HG03135 (cell line): ENCODE results near the gene CYP27C1.
A peak's percentile ranks its signal among the peaks of the same experiment; 100 is the strongest.
"Not testable (repeated sequence)": the region's sequence is repeated elsewhere in the genome, so short reads cannot be mapped to it uniquely, and the experiment has no call there.

Source experiments
- ATAC-seq: cut with Tn5 transposase; IDR thresholded peaks from one replicate; pipeline ENCODE4 v1.9.1; 2021; ENCODE audit warnings: mild to moderate bottlenecking, moderate library complexity; ENCODE audit not compliant: unreplicated experiment

CYP27C1 gene

DNA sequence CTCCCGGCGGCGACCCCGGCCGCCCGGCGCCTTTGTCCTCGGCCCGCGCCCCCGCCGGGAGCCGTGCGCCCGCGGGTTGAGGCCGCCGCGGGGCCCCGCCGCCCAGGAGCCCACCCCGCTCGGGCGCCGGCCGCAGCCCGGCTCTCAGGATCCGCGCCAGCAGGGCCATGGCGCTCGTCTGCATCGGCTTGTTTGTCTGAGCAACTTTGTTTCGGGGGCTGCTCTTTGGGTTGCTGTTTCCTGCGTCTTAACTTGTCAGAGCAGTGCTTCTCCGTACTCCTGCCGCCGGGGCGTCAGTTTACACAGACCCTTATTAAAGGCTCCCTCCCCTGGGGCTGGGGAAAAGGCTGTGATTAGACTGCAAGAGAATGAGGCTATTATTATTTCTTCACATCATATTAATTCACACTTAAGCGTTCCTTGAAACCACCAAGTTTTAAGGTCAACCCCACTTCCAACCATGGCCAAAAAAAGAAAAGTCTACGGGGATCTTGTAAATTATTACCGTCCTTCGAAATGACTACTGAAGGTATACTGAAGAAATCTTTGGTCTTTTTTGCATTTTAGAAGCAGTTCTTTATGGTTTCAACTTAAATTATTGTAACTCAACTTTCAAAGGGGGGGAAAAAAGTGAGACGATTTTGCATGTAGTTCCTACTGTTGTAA lies at the start of gene CYP27C1:
CYP27C1 (minus strand) TSS at position 198 of the 666 bp plus-strand sequence; CDS start at position 169, 29 bp downstream.
- peak; percentile 52 for ATAC-seq

GRCh38 chr2:127261804-127262406 lies 41.8 kb upstream of the CYP27C1 start:
- no peak for ATAC-seq

GRCh38 chr2:127259355-127259754 lies 39.3 kb upstream of the CYP27C1 start:
- no peak for ATAC-seq

DNA sequence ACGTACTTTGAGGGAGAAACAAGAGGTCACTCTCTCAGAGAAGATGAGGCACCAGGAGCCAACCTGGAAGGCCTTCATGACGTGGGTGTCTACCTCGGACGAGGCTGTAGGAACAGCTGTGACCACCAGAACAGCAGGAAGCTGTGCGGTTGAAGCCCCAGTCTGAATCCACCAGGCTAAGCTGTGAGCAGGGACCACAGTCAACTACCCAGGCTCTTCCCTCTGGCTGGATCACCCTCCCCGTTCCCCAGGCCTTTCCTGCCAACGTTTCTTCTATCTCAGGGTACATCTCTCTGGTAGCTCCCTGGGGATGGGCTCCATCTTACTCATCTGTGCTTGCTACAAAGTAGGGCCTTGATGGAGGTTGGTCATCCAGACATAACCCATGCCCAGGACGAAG lies 36.8 kb upstream of the CYP27C1 start:
- ATAC-seq = no peak

DNA sequence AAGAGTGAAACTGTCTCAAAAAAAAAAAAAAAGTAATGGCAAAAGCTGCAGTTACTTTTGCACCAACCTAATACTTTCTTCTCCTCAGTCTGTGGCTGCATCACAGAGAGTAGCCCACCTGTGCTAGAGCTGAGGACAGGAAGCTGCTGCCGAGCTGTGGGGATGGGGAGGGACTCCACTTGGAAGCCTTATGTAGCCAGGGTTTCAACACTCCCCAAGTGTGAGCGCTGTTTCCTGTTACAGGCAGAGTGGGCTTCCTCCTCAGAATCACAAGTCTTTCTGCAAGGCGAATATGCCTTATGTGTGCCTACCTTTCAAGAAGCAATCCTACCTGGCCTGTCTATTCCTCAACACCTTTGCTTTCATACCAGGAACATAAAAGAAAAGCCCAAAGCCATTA lies 36.3 kb upstream of the CYP27C1 start:
- no peak for ATAC-seq

GRCh38 chr2:127255721-127256120 lies 35.6 kb upstream of the CYP27C1 start:
- ATAC-seq = no peak

DNA sequence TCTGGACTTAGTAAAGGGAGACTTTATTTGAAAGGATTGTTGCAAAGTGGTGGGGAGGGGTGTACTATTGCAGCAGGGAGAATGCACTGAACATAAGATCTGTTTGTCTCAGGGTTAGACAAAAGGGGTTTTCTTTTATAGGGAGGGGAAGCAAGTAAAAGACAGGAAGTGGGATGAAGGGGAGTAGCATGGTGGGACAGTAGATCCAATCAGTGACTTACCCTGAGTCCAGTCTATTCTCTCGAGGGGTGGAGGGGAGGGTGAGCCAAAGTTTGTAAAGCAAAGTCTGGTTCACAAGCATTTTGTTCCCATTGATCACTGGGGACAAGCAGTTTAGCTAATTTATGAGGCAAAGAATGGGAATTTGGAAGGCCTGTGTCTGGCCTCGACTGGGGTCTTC lies 35.0 kb upstream of the CYP27C1 start:
- no peak for ATAC-seq

DNA sequence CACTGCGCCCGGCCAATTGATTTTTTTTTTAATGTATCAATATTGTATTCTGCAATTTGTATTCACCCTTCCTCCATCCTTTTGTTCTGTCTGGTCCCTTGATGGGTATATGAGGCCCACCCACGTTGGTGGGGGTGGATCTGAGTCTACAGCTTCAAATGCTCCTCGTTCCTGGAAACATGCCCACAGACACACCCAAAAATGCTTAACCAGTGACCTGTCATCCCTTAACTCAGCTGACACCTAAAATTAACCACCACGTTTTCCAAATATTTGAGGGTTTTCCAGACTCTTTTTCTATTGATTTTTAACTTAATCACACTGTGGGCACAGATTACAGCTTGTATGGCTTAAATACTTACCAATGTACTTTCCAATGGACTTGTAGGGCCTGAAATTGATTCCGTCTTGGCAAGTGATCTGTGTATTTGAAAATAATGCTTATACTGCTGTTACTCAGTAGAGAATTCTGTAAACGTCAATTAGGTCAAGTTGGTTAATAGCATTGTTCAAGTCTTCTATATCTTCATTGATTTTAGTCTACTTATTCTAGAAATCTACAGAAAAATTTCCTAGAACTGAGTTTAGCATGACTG lies 34.4 kb upstream of the CYP27C1 start:
- no peak for ATAC-seq

GRCh38 chr2:127241184-127241583 lies 21.1 kb upstream of the CYP27C1 start:
- not testable (repeated sequence) for ATAC-seq

- no peak for ATAC-seq
Observed at GRCh38 chr2:127239395-127239794, 19.3 kb upstream of the CYP27C1 start.

DNA sequence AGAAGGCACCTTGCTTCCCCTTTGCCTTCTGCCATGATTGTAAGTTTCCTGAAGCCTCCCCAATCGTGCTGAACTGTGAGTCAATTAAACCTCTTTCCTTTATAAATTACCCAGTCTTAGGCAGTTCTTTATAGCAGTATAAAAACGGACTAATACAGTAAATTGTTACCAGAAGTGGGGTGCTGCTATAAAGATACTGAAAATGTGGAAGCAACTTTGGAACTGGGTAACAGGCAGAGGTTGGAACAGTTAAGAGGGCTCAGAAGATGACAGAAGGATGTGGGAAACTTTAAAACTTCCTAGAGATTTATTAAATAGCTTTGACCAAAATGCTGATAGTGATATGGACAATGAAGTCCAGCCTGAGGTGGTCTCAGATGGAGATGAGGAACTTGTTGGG lies 17.7 kb upstream of the CYP27C1 start:
- ATAC-seq = not testable (repeated sequence)

DNA sequence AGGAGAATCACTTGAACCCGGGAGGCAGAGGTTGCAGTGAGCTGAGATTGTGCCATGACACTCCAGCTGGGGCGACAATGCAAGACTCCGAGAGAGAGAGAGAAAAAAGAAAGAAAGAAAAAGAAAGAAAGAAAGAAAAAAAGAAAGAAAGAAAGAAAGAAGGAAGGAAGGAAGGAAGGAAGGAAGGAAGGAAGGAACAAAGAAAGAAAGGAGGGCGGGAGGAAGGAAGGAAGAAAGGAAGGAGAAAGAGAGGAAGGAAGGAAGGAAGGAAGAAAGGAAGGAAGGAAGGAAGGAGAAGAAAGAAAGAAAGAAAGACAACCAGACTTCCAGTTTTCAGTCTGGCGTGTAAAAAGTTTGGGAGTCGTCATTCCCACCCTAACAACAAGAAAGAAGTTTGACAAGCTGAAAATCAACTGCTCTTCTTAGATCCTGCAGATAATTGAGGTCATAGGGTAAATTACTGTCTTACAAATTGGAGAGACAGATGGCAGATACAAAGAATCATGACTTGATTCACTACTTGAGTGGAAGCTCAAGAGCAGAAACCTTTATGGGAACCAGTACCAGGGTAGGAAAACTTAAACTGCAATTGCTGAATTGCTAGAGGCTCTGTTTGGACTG lies 15.1 kb upstream of the CYP27C1 start:
- no peak for ATAC-seq

DNA sequence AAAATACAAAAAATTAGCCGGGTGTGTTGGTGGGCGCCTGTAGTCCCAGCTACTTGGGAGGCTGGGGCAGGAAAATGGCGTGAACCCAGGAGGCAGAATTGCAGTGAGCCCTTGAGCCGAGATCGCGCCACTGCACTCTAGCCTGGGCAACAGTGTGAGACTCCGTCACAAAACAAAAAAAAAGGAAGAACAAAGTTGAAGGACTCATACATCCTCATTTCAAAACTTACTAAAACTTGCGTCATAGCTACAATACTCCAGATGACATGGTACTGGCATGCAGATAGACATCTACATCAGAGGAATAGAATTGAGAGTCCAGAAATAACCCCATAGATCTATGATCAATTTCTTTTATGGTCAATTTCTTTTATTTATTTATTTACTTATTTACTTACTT lies 13.6 kb upstream of the CYP27C1 start:
- ATAC-seq = no peak

DNA sequence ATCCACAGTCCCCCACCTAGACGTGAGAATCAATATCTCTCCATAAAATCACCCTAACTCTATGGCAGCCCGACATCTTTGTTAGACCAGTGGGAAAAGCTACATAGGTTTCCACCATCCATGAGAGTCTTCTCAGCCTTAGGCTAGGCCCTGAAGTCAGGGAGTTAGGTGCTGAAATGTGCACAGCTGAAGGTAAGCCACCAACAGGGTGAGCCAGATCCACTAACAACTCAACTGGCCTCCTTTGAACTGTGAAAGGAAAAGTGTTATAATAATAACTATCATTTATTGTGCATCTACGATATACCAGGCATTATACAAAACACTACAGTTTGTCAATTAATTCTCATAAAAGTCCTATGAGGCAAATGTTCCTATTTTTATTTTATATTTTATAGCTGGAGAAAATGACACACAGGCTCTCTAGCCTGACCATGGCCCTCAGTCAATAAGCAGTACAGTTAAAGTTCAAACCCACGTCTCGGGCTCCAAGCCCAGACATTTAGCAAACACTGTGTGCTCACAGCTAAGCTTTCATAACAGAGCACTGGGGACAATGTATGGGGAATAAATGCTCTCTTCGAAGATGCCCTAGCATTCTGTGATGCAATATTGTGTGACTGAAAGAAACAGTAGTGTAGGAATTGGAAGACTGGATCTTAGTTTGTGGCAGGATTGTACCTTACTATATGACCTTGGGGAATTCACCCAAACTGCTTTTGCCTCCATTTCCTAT lies 11.2 kb upstream of the CYP27C1 start:
- ATAC-seq = no peak

DNA sequence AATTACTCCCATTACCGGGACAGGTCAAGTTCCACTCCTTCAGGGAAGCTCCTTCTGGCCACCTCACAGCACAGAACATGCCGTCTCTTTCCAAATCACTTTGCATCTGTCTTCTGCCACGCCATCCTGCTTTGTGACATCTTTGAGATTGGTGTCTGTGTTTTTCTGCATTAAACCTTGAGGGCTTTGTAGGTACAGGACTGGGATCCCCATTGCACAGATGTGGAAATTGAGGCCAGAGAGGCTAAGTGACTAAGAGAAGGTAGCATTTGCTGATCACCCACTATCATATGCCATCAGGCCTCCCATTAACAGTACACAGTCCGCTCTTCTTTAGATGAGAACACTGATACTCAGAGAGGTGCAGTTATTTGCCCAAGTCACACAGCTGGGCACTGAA lies 9.5 kb upstream of the CYP27C1 start:
- no peak for ATAC-seq

- no peak for ATAC-seq
Observed at GRCh38 chr2:127228102-127228501, 8.0 kb upstream of the CYP27C1 start.

GRCh38 chr2:127227264-127227660 lies 7.2 kb upstream of the CYP27C1 start:
- ATAC-seq = not testable (repeated sequence)

DNA sequence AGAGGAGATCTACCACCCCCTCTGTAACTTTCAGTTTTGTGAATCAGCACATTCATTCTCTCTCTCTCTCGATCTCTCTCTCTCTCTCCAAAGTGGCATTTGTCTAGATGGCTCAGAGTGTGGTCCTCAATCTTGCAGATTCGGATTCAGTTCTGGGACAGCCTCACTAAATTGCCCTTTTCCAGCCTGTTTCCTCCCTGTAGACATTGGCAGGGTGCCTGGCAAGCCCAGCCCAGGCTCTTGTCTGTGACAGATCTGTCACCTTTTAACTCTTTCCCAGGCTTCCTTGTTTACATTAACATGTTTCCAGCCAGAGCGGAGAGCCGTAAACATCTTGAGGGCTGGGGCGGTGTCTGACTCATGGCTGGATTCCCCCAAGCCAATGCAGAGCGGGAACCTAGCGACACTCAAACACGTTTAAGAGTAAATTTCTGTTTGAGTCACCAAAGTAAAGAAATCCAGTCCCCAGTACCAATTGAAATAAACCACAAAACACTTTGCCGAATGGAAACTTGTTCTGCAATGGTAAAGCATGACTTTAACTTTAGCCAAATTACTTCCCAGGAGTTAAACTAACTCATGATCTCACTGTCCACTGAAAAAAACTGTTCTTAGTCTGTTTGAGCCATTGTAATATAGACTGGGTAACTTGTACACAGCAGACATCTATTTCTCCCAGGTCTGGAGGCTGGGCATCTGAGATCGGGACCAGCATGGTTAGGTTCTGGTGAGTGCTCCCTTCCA lies 6.6 kb upstream of the CYP27C1 start:
- peak; percentile 85 for ATAC-seq

GRCh38 chr2:127226132-127226519 lies 6.0 kb upstream of the CYP27C1 start:
- ATAC-seq = no peak

DNA sequence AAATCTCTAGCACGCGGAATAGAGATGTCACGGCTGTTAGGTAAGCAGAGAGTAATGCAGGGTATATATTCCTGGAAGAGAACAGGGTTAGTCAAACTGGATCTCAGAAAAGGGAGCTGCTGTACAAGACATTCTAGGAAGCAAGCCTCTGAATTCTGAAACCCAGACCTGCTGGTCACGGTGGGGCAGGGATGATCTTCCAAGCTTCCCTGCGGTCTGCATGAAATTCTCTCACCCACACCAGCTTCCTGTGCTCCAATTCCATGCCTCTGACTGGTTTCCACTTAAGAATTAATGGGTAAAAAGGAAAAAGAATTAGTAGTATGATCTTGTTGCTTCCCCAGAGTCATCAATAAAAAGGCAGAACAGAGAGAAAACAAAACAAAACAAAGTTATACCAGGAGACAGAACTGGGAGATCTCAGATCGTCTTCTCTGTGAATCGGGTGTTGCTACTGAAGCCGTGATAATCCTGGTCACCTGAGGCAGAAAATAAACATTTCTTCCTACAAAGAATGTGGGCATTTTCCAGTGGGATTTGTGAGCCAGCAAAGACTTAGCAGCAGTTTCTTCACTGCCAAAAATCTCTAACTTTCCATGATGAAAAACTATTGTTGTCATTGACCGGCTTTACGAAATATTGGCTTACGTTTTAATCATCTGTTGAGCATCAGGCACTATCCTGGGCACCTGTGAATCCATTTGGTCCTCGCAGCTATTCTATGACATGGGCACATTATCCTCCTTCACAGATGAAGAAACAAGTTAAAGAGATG lies 5.3 kb upstream of the CYP27C1 start:
- no peak for ATAC-seq
